Suprapubic skin (tissue), 4 donors: ENCODE measurements around the gene PCSK2.

ENCODE experiments used
- CTCF ChIP-seq, 2 donors: fragments of 200-600 bp in 1 of 2; fragments of 450-650 bp in 1 of 2; sonication (generic) in 1 of 2; IDR thresholded peaks; one replicate each; pipeline ENCODE4 v1.5.1; 2016 to 2019; ENCODE audit warnings: antibody characterized with exemption in 2 of 2, mild to moderate bottlenecking in 1 of 2, moderate library complexity in 1 of 2
- POLR2A ChIP-seq, 2 donors: fragments of 450-650 bp; IDR thresholded peaks; one replicate each; pipeline ENCODE4 v1.6.1; 2017; ENCODE audit warnings: antibody characterized with exemption in 2 of 2, mild to moderate bottlenecking in 2 of 2, moderate library complexity in 2 of 2
- POLR2AphosphoS5 ChIP-seq, 3 donors: sonication (generic); formaldehyde crosslinking; IDR thresholded peaks; one replicate each; pipeline ENCODE4 v1.6.1; 2017; ENCODE audit warnings: antibody characterized with exemption in 3 of 3

GRCh38 chr20:17418737-17419136 is 191.9 kb downstream of the PCSK2 start:
- TF ChIP-seq POLR2AphosphoS5 (IDR thresholded peaks at IDR 0.05), result no peak
- TF ChIP-seq CTCF (IDR thresholded peaks at IDR 0.05), result no peak
- no peak for TF ChIP-seq POLR2A (IDR thresholded peaks at IDR 0.05)
